Activated CD8-positive, alpha-beta memory T cell treated with anti-CD3 and anti-CD28 coated beads, Interleukin-2, amount 50 U/mL, for 4 hours (primary cell): Measurements from ENCODE around the gene LCN10.
"Not testable (repeated sequence)": the region's sequence is repeated elsewhere in the genome, so short reads cannot be mapped to it uniquely, and the experiment has no call there.

ENCODE experiments used
- DNase-seq: peaks from one replicate; pipeline ENCODE4 v3.0.0-alpha.2; 2020

Gene LCN10

GRCh38 chr9:136742591-136743391 lies at the start of gene LCN10:
TSS of gene LCN10 (minus strand) at chr9:136742940. CDS start at chr9:136742903, 37 bp downstream.
- DNase-seq, result no peak

GRCh38 chr9:136791516-136792276 lies 49.0 kb upstream of the LCN10 start:
- peak; percentile 67 for DNase-seq

- DNase-seq, result peak; percentile 100
These were observed 48.1 kb upstream of the LCN10 start, which contains the start of gene TMEM141 for GRCh38 chr9:136790640-136791515. TSS of gene TMEM141 (plus strand) at chr9:136791344. CDS start at chr9:136791371, 27 bp downstream.

GRCh38 chr9:136789523-136789937 lies 46.8 kb upstream of the LCN10 start:
- DNase-seq, result no peak

- not testable (repeated sequence) for DNase-seq
These were observed 46.1 kb upstream of the LCN10 start for GRCh38 chr9:136788644-136789522.

GRCh38 chr9:136787690-136788400 lies 45.1 kb upstream of the LCN10 start:
- DNase-seq, result peak; percentile 62

GRCh38 chr9:136786983-136787382 lies 44.2 kb upstream of the LCN10 start:
- not testable (repeated sequence) for DNase-seq

- no peak for DNase-seq
These were observed 43.7 kb upstream of the LCN10 start for GRCh38 chr9:136786451-136786850.

- not testable (repeated sequence) for DNase-seq
These were observed 43.0 kb upstream of the LCN10 start for GRCh38 chr9:136785565-136786355.

- no peak for DNase-seq
These were observed 42.2 kb upstream of the LCN10 start for GRCh38 chr9:136784997-136785361.

GRCh38 chr9:136784249-136784996 lies 41.7 kb upstream of the LCN10 start:
- no peak for DNase-seq

GRCh38 chr9:136782452-136782851 lies 39.7 kb upstream of the LCN10 start:
- DNase-seq, result no peak

GRCh38 chr9:136779808-136780207 lies 37.1 kb upstream of the LCN10 start:
- no peak for DNase-seq

GRCh38 chr9:136777359-136777758 lies 34.6 kb upstream of the LCN10 start:
- no peak for DNase-seq

- no peak for DNase-seq
These were observed 34.2 kb upstream of the LCN10 start for GRCh38 chr9:136776947-136777346.

- DNase-seq, result no peak
These were observed 32.5 kb upstream of the LCN10 start for GRCh38 chr9:136775191-136775590.

GRCh38 chr9:136774416-136775045 lies 31.8 kb upstream of the LCN10 start:
- no peak for DNase-seq

GRCh38 chr9:136773386-136774044 lies 30.8 kb upstream of the LCN10 start:
- no peak for DNase-seq
